ENCODE results near the gene ZBTB6.

ZBTB6 gene
- 52.2 to 54.1 reads per million in 2 donors for total RNA-seq

- no peak for DNase-seq
These were observed at the start of gene ZBTB6 for GRCh38 chr9:122912964-122913673. TSS of gene ZBTB6 (minus strand) at chr9:122913323. CDS start at chr9:122912072, 1,251 bp downstream.

- DNase-seq: no peak
These were observed 48.0 kb upstream of the ZBTB6 start for GRCh38 chr9:122961139-122961538.

- DNase-seq: no peak
These were observed 42.8 kb upstream of the ZBTB6 start for GRCh38 chr9:122955961-122956360.

GRCh38 chr9:122954253-122954691 lies 41.1 kb upstream of the ZBTB6 start:
- no peak for DNase-seq

- DNase-seq: no peak
These were observed 37.9 kb upstream of the ZBTB6 start for GRCh38 chr9:122951056-122951455.

- DNase-seq: no peak
These were observed 37.1 kb upstream of the ZBTB6 start for GRCh38 chr9:122950263-122950662.

- no peak for DNase-seq
These were observed 36.6 kb upstream of the ZBTB6 start for GRCh38 chr9:122949696-122950095.

GRCh38 chr9:122948313-122948712 lies 35.2 kb upstream of the ZBTB6 start:
- no peak for DNase-seq

GRCh38 chr9:122946461-122947005 lies 33.4 kb upstream of the ZBTB6 start:
- no peak for DNase-seq

- DNase-seq: no peak
These were observed 32.1 kb upstream of the ZBTB6 start for GRCh38 chr9:122944960-122945888.

GRCh38 chr9:122941582-122942234 lies 28.6 kb upstream of the ZBTB6 start:
- no peak for DNase-seq

- peak; percentile 95 for DNase-seq
These were observed 27.8 kb upstream of the ZBTB6 start, which contains the start of gene RABGAP1 for GRCh38 chr9:122940749-122941581. TSS of gene RABGAP1 (plus strand) at chr9:122941020. CDS start at chr9:122957060, 16,040 bp downstream.

GRCh38 chr9:122940454-122940748 lies 27.3 kb upstream of the ZBTB6 start:
- no peak for DNase-seq

GRCh38 chr9:122939601-122940000 lies 26.5 kb upstream of the ZBTB6 start:
- no peak for DNase-seq

- DNase-seq: no peak
These were observed 23.8 kb upstream of the ZBTB6 start for GRCh38 chr9:122936883-122937282.

- no peak for DNase-seq
These were observed 23.3 kb upstream of the ZBTB6 start for GRCh38 chr9:122936464-122936863.

GRCh38 chr9:122931226-122932121 lies 18.4 kb upstream of the ZBTB6 start, which contains the start of gene ZBTB26:
TSS of gene ZBTB26 (minus strand) at chr9:122931512. CDS start at chr9:122919934, 11,578 bp downstream.
- peak; percentile 71 for DNase-seq

GRCh38 chr9:122930541-122931225 lies 17.6 kb upstream of the ZBTB6 start:
- DNase-seq: no peak

- no peak for DNase-seq
These were observed 16.8 kb upstream of the ZBTB6 start for GRCh38 chr9:122929796-122930354.

- no peak for DNase-seq
These were observed 10.8 kb upstream of the ZBTB6 start for GRCh38 chr9:122923947-122924346.

Measured in activated gamma-delta T cell (primary cell).